Spleen (tissue), 7 donors: Measurements from ENCODE around the gene SYNGAP1.

Source experiments
- POLR2A ChIP-seq, 3 donors: fragments of 450-650 bp; IDR thresholded peaks; one replicate each; pipeline ENCODE4 v1.5.1; 2017; ENCODE audit warnings: antibody characterized with exemption in 3 of 3, mild to moderate bottlenecking in 1 of 3
- POLR2AphosphoS5 ChIP-seq, 3 donors: sonication (generic); formaldehyde crosslinking; IDR thresholded peaks; one replicate each; pipeline ENCODE4 v1.5.1; 2017; ENCODE audit warnings: antibody characterized with exemption in 3 of 3
- TF ChIP-seq, protein P1 (sequence below), 11 experiments: fragments of 200-600 bp in 7 of 11; fragments of 450-650 bp in 4 of 11; sonication (generic) in 4 of 11; IDR thresholded peaks in 8 of 11; conservative IDR thresholded peaks in 3 of 11; 1 replicate in 7 of 11; 2 replicates in 4 of 11; pipeline versions ENCODE4 v1.4.0 to v1.8.0; 2016 to 2021; ENCODE audit warnings: antibody characterized with exemption in 11 of 11, inconsistent platforms in 4 of 11, mild to moderate bottlenecking in 1 of 11
- donor health status: DM: no; HTN: no; CAD: no; lungs with moderate emphysema.
- donor health status: DM: no; HTN: no; CAD: no.
- donor health status: DM: no; HTN: no; CAD: no.

DNA sequence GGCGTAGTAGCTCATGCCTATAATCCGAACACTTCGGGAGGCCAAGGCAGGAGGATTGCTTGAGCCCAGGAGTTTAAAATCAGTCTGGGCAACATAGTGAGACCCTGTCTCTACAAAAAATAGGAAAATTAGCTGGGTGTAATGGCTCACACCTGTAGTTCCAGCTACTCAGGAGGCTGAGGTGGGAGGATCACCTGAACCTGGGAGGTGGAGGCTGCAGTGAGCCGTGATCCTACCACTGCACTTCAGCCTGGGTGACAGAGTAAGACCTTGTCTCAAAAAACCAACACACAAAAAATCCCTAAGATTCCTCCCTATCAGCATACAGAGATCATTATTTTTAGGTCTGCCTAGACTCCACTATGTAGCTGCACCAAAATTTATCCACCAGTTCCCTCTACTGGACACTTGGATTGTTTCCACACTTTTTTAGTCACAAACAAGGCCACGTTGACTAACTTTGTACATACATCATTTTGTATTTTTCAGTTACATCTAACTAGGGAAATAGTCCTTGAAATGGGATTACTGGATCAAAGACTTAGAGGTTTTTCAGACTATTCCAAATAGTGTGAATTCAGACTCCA lies 12.6 kb upstream of the SYNGAP1 start:
- TF ChIP-seq, protein P1, sequence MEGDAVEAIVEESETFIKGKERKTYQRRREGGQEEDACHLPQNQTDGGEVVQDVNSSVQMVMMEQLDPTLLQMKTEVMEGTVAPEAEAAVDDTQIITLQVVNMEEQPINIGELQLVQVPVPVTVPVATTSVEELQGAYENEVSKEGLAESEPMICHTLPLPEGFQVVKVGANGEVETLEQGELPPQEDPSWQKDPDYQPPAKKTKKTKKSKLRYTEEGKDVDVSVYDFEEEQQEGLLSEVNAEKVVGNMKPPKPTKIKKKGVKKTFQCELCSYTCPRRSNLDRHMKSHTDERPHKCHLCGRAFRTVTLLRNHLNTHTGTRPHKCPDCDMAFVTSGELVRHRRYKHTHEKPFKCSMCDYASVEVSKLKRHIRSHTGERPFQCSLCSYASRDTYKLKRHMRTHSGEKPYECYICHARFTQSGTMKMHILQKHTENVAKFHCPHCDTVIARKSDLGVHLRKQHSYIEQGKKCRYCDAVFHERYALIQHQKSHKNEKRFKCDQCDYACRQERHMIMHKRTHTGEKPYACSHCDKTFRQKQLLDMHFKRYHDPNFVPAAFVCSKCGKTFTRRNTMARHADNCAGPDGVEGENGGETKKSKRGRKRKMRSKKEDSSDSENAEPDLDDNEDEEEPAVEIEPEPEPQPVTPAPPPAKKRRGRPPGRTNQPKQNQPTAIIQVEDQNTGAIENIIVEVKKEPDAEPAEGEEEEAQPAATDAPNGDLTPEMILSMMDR (IDR thresholded peaks at IDR 0.05 in 8 of 11, conservative IDR thresholded peaks at IDR 0.05 in 3 of 11): peak in 1 of 11 experiments; percentile 20
- no peak for TF ChIP-seq POLR2A (IDR thresholded peaks at IDR 0.05)
- TF ChIP-seq POLR2AphosphoS5 (IDR thresholded peaks at IDR 0.05): no peak
